MM.1S (cell line): ENCODE data around the gene NFATC2.

ENCODE experiments used
- EZH2 ChIP-seq: fragments of 300-600 bp; sonication (generic); optimal IDR thresholded peaks from 2 replicates; pipeline ENCODE3; 2017; ENCODE audit warnings: low read depth, mild to moderate bottlenecking, antibody characterized with exemption, low read length, mixed read lengths
- TF ChIP-seq, protein P1 (sequence below): fragments of 300-600 bp; sonication (generic); IDR thresholded peaks from 2 replicates; pipeline ENCODE4 v1.5.1; 2016; ENCODE audit warnings: antibody characterized with exemption, low read length, mixed read lengths

DNA sequence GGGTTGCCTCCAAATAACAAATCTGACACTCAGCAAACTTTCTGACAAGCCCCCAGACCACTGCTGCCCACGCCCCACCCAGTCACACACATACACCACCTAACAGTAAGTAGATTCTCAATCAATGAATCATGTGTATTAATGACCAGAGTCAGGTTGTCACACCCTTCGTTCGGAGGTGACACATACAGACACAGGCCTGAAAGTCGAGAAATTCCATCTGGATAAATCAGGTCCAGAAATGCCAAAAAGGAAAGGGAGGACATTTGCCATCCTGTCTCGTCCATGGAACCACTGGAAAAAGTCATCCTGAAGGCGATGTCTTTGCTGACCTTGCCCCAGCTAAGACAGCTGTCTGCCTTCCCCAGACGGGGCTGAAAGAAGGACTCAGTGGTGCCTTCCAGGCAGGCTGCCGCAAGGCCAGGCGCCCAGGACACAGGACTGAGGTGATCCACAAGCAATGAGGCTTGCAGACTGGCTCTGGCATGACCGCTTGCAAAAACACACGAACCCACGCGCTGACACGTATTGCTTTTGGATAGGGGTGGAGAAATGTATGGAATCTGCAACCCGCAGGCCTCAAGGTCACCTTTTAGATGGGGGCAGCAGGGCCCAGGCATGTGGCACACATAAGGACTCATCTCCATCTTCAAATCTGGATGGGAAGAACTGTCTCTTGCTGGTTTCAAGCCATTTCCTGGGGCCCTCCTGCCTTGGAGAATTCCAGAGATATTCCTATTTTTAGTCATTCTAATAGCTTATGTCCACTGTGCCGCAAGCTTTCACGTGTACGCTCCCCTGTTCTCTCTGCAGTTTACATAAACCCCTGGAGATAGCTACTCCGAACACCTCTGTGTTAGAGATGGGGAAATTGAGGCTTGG is 9.0 kb downstream of the NFATC2 start:
- TF ChIP-seq, protein P1, sequence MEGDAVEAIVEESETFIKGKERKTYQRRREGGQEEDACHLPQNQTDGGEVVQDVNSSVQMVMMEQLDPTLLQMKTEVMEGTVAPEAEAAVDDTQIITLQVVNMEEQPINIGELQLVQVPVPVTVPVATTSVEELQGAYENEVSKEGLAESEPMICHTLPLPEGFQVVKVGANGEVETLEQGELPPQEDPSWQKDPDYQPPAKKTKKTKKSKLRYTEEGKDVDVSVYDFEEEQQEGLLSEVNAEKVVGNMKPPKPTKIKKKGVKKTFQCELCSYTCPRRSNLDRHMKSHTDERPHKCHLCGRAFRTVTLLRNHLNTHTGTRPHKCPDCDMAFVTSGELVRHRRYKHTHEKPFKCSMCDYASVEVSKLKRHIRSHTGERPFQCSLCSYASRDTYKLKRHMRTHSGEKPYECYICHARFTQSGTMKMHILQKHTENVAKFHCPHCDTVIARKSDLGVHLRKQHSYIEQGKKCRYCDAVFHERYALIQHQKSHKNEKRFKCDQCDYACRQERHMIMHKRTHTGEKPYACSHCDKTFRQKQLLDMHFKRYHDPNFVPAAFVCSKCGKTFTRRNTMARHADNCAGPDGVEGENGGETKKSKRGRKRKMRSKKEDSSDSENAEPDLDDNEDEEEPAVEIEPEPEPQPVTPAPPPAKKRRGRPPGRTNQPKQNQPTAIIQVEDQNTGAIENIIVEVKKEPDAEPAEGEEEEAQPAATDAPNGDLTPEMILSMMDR = no peak
- no peak for TF ChIP-seq EZH2
